ENCODE results near the gene MYBPH. TPM values are rescaled to one million over a fixed set of nuclear protein-coding genes. Genes with fewer than 3 reads are reported as not detected.

MYBPH gene
- total RNA-seq, 4 donors from 2014 or later, result 0.37 TPM; not detected in 3

- no peak for DNase-seq (ENCODE audit: low spot score)
- TF ChIP-seq CTCF (IDR thresholded peaks at IDR 0.05), result no peak
- no peak for ATAC-seq (ENCODE audit: low FRiP score)
Measured at GRCh38 chr1:203201516-203202205, 26.0 kb upstream of the MYBPH start.

GRCh38 chr1:203200916-203201315 is 25.3 kb upstream of the MYBPH start:
- no peak for TF ChIP-seq CTCF (IDR thresholded peaks at IDR 0.05)
- DNase-seq (ENCODE audit: low spot score) (no peak), ATAC-seq (ENCODE audit: low FRiP score) (no peak)

- TF ChIP-seq CTCF (IDR thresholded peaks at IDR 0.05), result no peak
- DNase-seq (ENCODE audit: low spot score) (no peak), ATAC-seq (ENCODE audit: low FRiP score) (peak; percentile 82)
Measured at GRCh38 chr1:203199816-203200571, 24.4 kb upstream of the MYBPH start.

GRCh38 chr1:203199481-203199815 is 23.8 kb upstream of the MYBPH start:
- TF ChIP-seq CTCF (IDR thresholded peaks at IDR 0.05), result no peak
- ATAC-seq (ENCODE audit: low FRiP score), result no peak
- DNase-seq (ENCODE audit: low spot score), result no peak

- no peak for TF ChIP-seq CTCF (IDR thresholded peaks at IDR 0.05)
- no peak for ATAC-seq (ENCODE audit: low FRiP score)
- DNase-seq (ENCODE audit: low spot score), result peak; percentile 18
Measured at GRCh38 chr1:203199002-203199401, 23.4 kb upstream of the MYBPH start.

- DNase-seq (ENCODE audit: low spot score) (peak; percentile 22), ATAC-seq (ENCODE audit: low FRiP score) (peak; percentile 22)
- no peak for TF ChIP-seq CTCF (IDR thresholded peaks at IDR 0.05)
Measured at GRCh38 chr1:203197625-203198024, 22.0 kb upstream of the MYBPH start.

- no peak for TF ChIP-seq CTCF (IDR thresholded peaks at IDR 0.05)
- peak; percentile 14 for DNase-seq (ENCODE audit: low spot score)
- no peak for ATAC-seq (ENCODE audit: low FRiP score)
Measured at GRCh38 chr1:203196371-203196770, 20.7 kb upstream of the MYBPH start.
